HCT116 (cell line): Measurements from ENCODE around the gene TNRC18. TPM values are rescaled to one million over a fixed set of nuclear protein-coding genes. Genes with fewer than 3 reads are reported as not detected.

Experiments used
- ATAC-seq: fragments of 200-7000 bp; cut with Tn5 transposase; 2 replicates; pipeline ENCODE4 v1.9.1; 2020; ENCODE audit warnings: mild to moderate bottlenecking, moderate library complexity
- BruUV-seq: library from RNA; stranded (reverse); fragments of 400-500 nt; replicated peaks from 2 replicates; lab custom pipeline; 2021; lab: Mats Ljungman, UMichigan
- CTCF ChIA-PET: fragments of 300-600 bp; sonication (Branson Sonifier 250); formaldehyde crosslinking; loops from one replicate; lab custom pipeline; 2021; ENCODE audit warnings: antibody characterized with exemption; lab: Charles Lee
- POLR2A ChIA-PET: fragments of 300-600, 350-600 bp; sonication (Branson Sonifier 250); formaldehyde crosslinking; loops from one replicate; lab custom pipeline; 2021; ENCODE audit warnings: antibody characterized with exemption; lab: Charles Lee
- RAD21 ChIA-PET, 2 experiments: fragments of 300-600 bp; sonication (Branson Sonifier 250); formaldehyde crosslinking; loops; one replicate each; lab custom pipeline; 2023; ENCODE audit warnings: low total read pairs in 2 of 2; ENCODE audit not compliant: uncharacterized antibody in 2 of 2, unreplicated experiment in 2 of 2, low non-redundant PET in 1 of 2; lab: Charles Lee
- DNase-seq: peaks from one replicate; pipeline ENCODE4 v3.0.0-alpha.2; 2010; ENCODE audit warnings: low read depth, low spot score
- H2AFZ ChIP-seq: fragments of 200-600 bp; shearing (Covaris generic), sonication (generic); 2 replicates; pipeline ENCODE4 v1.6.1; 2017; ENCODE audit warnings: low read depth, mixed run types, mixed read lengths, antibody characterized with exemption, low read length; ENCODE audit not compliant: poor library complexity, severe bottlenecking
- H3K27ac ChIP-seq: 2 replicates; pipeline ENCODE4 v1.5.1; 2012; ENCODE audit warnings: low read depth, low read length
- H3K27me3 ChIP-seq: fragments of 200-600 bp; sonication (generic); 2 replicates; pipeline ENCODE4 v1.6.1; 2016; ENCODE audit warnings: mixed run types, low read length, mixed read lengths; ENCODE audit not compliant: insufficient read depth
- H3K36me3 ChIP-seq, 2 experiments: fragments of 200-500 bp in 1 of 2; fragments of 200-600 bp in 1 of 2; sonication (Bioruptor generic) in 1 of 2; sonication (generic) in 1 of 2; 2 replicates each; pipeline versions ENCODE4 v1.5.1 to v1.6.1; 2014 to 2016; ENCODE audit warnings: low read length in 2 of 2, inconsistent platforms in 1 of 2, mixed read lengths in 1 of 2, mixed run types in 1 of 2; ENCODE audit not compliant: insufficient read depth in 2 of 2, control insufficient read depth in 1 of 2
- H3K4me1 ChIP-seq, 2 experiments: fragments of 200-600 bp in 1 of 2; sonication (generic) in 1 of 2; 2 replicates each; pipeline versions ENCODE4 v1.5.1 to v1.6.1; 2012 to 2017; ENCODE audit warnings: low read length in 2 of 2, inconsistent platforms in 1 of 2, mild to moderate bottlenecking in 1 of 2, mixed read lengths in 1 of 2, mixed run types in 1 of 2, moderate library complexity in 1 of 2; ENCODE audit not compliant: insufficient read depth in 2 of 2, control insufficient read depth in 1 of 2
- H3K4me2 ChIP-seq: fragments of 200-600 bp; sonication (generic); 2 replicates; pipeline ENCODE4 v1.6.1; 2017; ENCODE audit warnings: mixed run types, low read length, mixed read lengths
- H3K4me3 ChIP-seq, 2 experiments: fragments of 200-600 bp in 1 of 2; sonication (generic) in 1 of 2; replicated peaks in 1 of 2; 2 replicates each; pipeline ENCODE4 v1.5.1; 2011 to 2016; ENCODE audit warnings: low read length in 2 of 2, control low read depth in 1 of 2, low read depth in 1 of 2, mild to moderate bottlenecking in 1 of 2, mixed read lengths in 1 of 2, mixed run types in 1 of 2
- H3K79me2 ChIP-seq: fragments of 200-600 bp; sonication (generic); 2 replicates; pipeline ENCODE4 v1.6.1; 2017; ENCODE audit warnings: mild to moderate bottlenecking, mixed run types, low read length, moderate library complexity, mixed read lengths; ENCODE audit not compliant: insufficient read depth
- H3K9ac ChIP-seq: fragments of 200-600 bp; sonication (generic); 2 replicates; pipeline ENCODE4 v1.6.1; 2016; ENCODE audit warnings: low read length, mixed read lengths
- H3K9me2 ChIP-seq: fragments of 200-600 bp; sonication (generic), shearing (Covaris generic); 2 replicates; pipeline ENCODE4 v1.6.1; 2017; ENCODE audit warnings: mixed run types, mild to moderate bottlenecking, moderate library complexity; ENCODE audit not compliant: insufficient read depth
- H3K9me3 ChIP-seq, 2 experiments: fragments of 200-500 bp in 1 of 2; fragments of 200-600 bp in 1 of 2; sonication (Bioruptor generic) in 1 of 2; sonication (generic) in 1 of 2; 2 replicates each; pipeline ENCODE4 v1.6.1; 2014 to 2017; ENCODE audit warnings: low read length in 2 of 2, mixed read lengths in 2 of 2, inconsistent platforms in 1 of 2, low read depth in 1 of 2, mild to moderate bottlenecking in 1 of 2, mixed run types in 1 of 2, moderate library complexity in 1 of 2; ENCODE audit not compliant: control insufficient read depth in 1 of 2, insufficient read depth in 1 of 2
- H4K20me1 ChIP-seq: fragments of 200-600 bp; sonication (generic), shearing (Covaris generic); 2 replicates; pipeline ENCODE4 v1.6.1; 2017; ENCODE audit warnings: mixed run types, mild to moderate bottlenecking, moderate library complexity; ENCODE audit not compliant: insufficient read depth
- EZH2phosphoT487 ChIP-seq: fragments of 200-600 bp; IDR thresholded peaks from 2 replicates; pipeline ENCODE4 v1.6.1; 2018; ENCODE audit warnings: antibody characterized with exemption, borderline replicate concordance
- FOSL1 ChIP-seq: IDR thresholded peaks from 2 replicates; pipeline ENCODE4 v1.6.1; 2012; ENCODE audit warnings: low read depth
- POLR2A ChIP-seq: IDR thresholded peaks from 2 replicates; pipeline ENCODE4 v1.7.0; 2011; ENCODE audit warnings: borderline replicate concordance; ENCODE audit not compliant: insufficient read depth, insufficient read length; ENCODE audit errors: extremely low read depth
- POLR2AphosphoS5 ChIP-seq: IDR thresholded peaks from 2 replicates; pipeline ENCODE4 v1.6.1; 2011; ENCODE audit warnings: mild to moderate bottlenecking, low read depth, low read length, moderate library complexity
- RAD21 ChIP-seq: IDR thresholded peaks from 2 replicates; pipeline ENCODE4 v1.6.1; 2012; ENCODE audit warnings: low read depth, mild to moderate bottlenecking
- SRF ChIP-seq: IDR thresholded peaks from 2 replicates; pipeline ENCODE4 v1.6.1; 2012; ENCODE audit warnings: low read depth
- intact Hi-C: fragments of 100-400 bp; cut with micrococcal nuclease; formaldehyde crosslinking; loops from 2 replicates; pipeline ENCODE4 v1.10.0; 2022
- total RNA-seq: library from RNA; stranded (reverse); gene quantifications from one replicate; pipeline ENCODE4 v1.2.1, GENCODE V29; 2021; ENCODE audit not compliant: unreplicated experiment
- TF ChIP-seq, protein P1 (sequence below): IDR thresholded peaks from 2 replicates; pipeline ENCODE4 v1.6.1; 2012; ENCODE audit warnings: low read depth

TNRC18 gene
- total RNA-seq, 1 experiment from 2014 or later: 101 TPM

DNA sequence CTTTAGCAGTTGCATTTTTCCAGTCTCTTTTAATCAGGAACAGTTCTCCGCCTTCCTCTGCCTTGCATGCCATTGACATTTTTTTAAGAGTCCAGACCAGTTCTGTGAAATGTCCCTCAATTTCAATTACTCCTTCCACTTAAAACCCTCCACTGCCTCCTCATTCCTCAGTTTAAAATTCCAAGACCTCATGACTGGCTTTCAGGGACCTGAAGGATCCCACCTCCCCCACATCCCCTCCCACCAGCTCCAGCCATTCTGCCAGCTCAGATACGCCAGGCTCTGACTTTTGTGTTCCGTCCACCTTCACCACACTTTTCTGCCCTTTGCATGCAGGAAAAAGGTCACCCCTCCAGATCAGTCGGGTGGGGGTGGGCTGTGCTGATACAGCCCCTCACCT is 8.7 kb downstream of the TNRC18 start (continued):
- TF ChIP-seq, protein P1, sequence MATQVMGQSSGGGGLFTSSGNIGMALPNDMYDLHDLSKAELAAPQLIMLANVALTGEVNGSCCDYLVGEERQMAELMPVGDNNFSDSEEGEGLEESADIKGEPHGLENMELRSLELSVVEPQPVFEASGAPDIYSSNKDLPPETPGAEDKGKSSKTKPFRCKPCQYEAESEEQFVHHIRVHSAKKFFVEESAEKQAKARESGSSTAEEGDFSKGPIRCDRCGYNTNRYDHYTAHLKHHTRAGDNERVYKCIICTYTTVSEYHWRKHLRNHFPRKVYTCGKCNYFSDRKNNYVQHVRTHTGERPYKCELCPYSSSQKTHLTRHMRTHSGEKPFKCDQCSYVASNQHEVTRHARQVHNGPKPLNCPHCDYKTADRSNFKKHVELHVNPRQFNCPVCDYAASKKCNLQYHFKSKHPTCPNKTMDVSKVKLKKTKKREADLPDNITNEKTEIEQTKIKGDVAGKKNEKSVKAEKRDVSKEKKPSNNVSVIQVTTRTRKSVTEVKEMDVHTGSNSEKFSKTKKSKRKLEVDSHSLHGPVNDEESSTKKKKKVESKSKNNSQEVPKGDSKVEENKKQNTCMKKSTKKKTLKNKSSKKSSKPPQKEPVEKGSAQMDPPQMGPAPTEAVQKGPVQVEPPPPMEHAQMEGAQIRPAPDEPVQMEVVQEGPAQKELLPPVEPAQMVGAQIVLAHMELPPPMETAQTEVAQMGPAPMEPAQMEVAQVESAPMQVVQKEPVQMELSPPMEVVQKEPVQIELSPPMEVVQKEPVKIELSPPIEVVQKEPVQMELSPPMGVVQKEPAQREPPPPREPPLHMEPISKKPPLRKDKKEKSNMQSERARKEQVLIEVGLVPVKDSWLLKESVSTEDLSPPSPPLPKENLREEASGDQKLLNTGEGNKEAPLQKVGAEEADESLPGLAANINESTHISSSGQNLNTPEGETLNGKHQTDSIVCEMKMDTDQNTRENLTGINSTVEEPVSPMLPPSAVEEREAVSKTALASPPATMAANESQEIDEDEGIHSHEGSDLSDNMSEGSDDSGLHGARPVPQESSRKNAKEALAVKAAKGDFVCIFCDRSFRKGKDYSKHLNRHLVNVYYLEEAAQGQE: no peak

DNA sequence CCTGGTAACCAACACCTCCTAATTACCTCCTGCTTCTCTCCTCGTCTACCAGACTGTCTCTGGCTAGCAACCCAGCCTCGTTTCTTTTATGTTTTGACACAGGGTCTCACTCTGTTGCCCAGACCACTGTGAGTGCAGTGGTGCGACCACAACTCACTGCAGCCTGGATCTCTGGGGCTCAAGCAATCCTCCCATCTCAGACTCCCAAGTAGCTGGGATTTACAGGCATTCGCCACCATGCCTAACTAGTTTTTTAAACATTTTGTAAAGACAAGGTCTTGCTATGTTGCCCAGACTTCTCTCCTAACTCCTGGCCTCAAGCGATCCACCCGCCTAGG is 10.2 kb downstream of the TNRC18 start:
- peaks cover 78% of the 10 kb centered on the region for H3K79me2 ChIP-seq
- H3K9me3 ChIP-seq: no peaks in the 10 kb centered on the region
- TF ChIP-seq POLR2A: no peak
- 0 out of 2 replicates have a peak, but pooled peaks have one; percentile 9 for TF ChIP-seq POLR2AphosphoS5
- H4K20me1 ChIP-seq: no peaks in the 10 kb centered on the region
- H3K36me3 ChIP-seq: no peaks in the 10 kb centered on the region
- ChIA-PET RAD21 (no interaction called here), POLR2A (no interaction called here), CTCF (no interaction called here)
- no peaks in the 10 kb centered on the region for H3K27me3 ChIP-seq
- H3K9ac ChIP-seq: no peak overlapping the region
- H3K4me3 ChIP-seq: no peak overlapping the region
- H3K9me2 ChIP-seq: no peaks in the 10 kb centered on the region
- H3K4me2 ChIP-seq: peak overlapping the region; percentile 19; the same call in 1 of the 2 replicates
- no peak overlapping the region for H2AFZ ChIP-seq
- BruUV-seq: no TSS peak
- peaks cover 59 to 67% of the 10 kb centered on the region in 2 experiments for H3K4me1 ChIP-seq
- peak overlapping the region; percentile 25 for H3K27ac ChIP-seq
- no peak for ATAC-seq
- no peak for DNase-seq
- intact Hi-C loops: no loop called here

DNA sequence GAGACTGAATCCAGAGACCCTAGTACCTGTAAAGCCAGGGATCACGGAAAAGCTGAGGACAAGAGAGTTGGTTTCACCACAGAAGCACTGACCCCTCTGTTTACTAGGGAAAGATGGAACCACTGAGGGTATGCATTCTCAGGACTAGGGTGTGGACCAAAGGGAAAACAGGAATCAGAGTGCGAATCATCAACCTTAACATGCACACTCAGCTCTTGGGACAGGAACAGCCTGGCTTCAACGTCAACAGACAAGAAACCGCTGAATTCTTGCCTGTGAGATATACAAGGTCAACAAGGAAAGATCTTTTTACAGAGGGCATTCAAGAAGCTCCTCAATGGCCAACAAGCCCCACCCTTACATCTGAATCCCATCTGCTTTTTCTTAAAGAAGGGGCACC is 14.9 kb downstream of the TNRC18 start:
- H3K27me3 ChIP-seq: no peaks in the 10 kb centered on the region
- no peak overlapping the region for H2AFZ ChIP-seq
- RAD21 ChIA-PET: no interaction called here
- ATAC-seq (no peak), DNase-seq (no peak)
- no peaks in the 10 kb centered on the region for H3K9me2 ChIP-seq
- no TSS peak for BruUV-seq
- H3K4me2 ChIP-seq: peak overlapping the region; percentile 31
- no peaks in the 10 kb centered on the region for H3K9me3 ChIP-seq
- no peak for TF ChIP-seq EZH2phosphoT487
- TF ChIP-seq FOSL1: 0 out of 2 replicates have a peak, but pooled peaks have one; percentile 28
- no peak for TF ChIP-seq SRF
- TF ChIP-seq RAD21: no peak
- CTCF ChIA-PET: interaction anchor here (1.1 kb wide), 1 partner anchor 8 kb away, joined by 3 read pairs; no protein-coding TSS in a partner anchor
- no peak overlapping the region for H3K27ac ChIP-seq
- H3K9ac ChIP-seq: no peak overlapping the region
- H3K4me3 ChIP-seq: no peak overlapping the region
- no peaks in the 10 kb centered on the region for H4K20me1 ChIP-seq
- intact Hi-C loops: no loop called here
- peaks cover 43% of the 10 kb centered on the region in 2 experiments for H3K4me1 ChIP-seq
- POLR2A ChIA-PET: interaction anchor here (0.8 to 1.3 kb wide), 3 partner anchors 9 to 12 kb away, joined by 3 to 8 read pairs (median 6); no protein-coding TSS in a partner anchor
- no peaks in the 10 kb centered on the region for H3K36me3 ChIP-seq
- H3K79me2 ChIP-seq: peaks cover 64% of the 10 kb centered on the region
